Activated CD8-positive, alpha-beta memory T cell treated with anti-CD3 and anti-CD28 coated beads, Interleukin-2, amount 10 ng/mL, durations not matched to agents 7 days and 5 days (primary cell): ENCODE measurements around the gene C9orf50. TPM values are rescaled to one million over a fixed set of nuclear protein-coding genes. Genes with fewer than 3 reads are reported as not detected.

Source experiments
- ATAC-seq: fragments of 150-1000 bp; cut with Tn5 transposase; one replicate; pipeline ENCODE4 v1.10.0; 2021; ENCODE audit warnings: moderate library complexity
- CTCF ChIA-PET: fragments of 350-600 bp; sonication (Branson Sonifier 250); formaldehyde crosslinking; loops from one replicate; lab custom pipeline; 2021; ENCODE audit warnings: antibody characterized with exemption; lab: Charles Lee
- DNase-seq: peaks from one replicate; pipeline ENCODE4 v3.0.0-alpha.2; 2020
- H3K27ac Mint-ChIP-seq: one replicate; pipeline ENCODE4 v1.8.0; 2021; ENCODE audit warnings: mild to moderate bottlenecking, mixed read lengths
- H3K27me3 Mint-ChIP-seq: one replicate; pipeline ENCODE4 v1.8.0; 2021; ENCODE audit warnings: mixed read lengths
- H3K36me3 Mint-ChIP-seq: one replicate; pipeline ENCODE4 v1.8.0; 2021; ENCODE audit warnings: mild to moderate bottlenecking, mixed read lengths
- H3K4me1 Mint-ChIP-seq: one replicate; pipeline ENCODE4 v1.8.0; 2021; ENCODE audit warnings: mixed read lengths
- H3K4me3 Mint-ChIP-seq: one replicate; pipeline ENCODE4 v1.8.0; 2021; ENCODE audit warnings: mild to moderate bottlenecking, moderate library complexity, mixed read lengths
- H3K9me3 Mint-ChIP-seq: one replicate; pipeline ENCODE4 v1.8.0; 2022; ENCODE audit warnings: low read depth, mixed read lengths
- total RNA-seq, 2 experiments: library from RNA; stranded (reverse); gene quantifications; one replicate each; pipeline ENCODE4 v1.2.3, GENCODE V29; 2021

The C9orf50 gene
- total RNA-seq, 2 experiments from 2014 or later: not detected

GRCh38 chr9:129584136-129584535 lies 36.8 kb downstream of the C9orf50 start:
- peaks cover 67% of the 10 kb centered on the region for H3K4me1 Mint-ChIP-seq
- H3K9me3 Mint-ChIP-seq: no peaks in the 10 kb centered on the region
- CTCF ChIA-PET: interaction anchor here (0.9 to 5.3 kb wide), 7 partner anchors 13 to 453 kb away, joined by 3 to 23 read pairs (median 9); no protein-coding TSS in a partner anchor
- peak overlapping the region; percentile 85 for H3K27ac Mint-ChIP-seq
- peak; percentile 86 for DNase-seq
- H3K4me3 Mint-ChIP-seq: no peak overlapping the region
- ATAC-seq: peak; percentile 59
- no peaks in the 10 kb centered on the region for H3K36me3 Mint-ChIP-seq
- H3K27me3 Mint-ChIP-seq: peaks cover 5% of the 10 kb centered on the region

DNA sequence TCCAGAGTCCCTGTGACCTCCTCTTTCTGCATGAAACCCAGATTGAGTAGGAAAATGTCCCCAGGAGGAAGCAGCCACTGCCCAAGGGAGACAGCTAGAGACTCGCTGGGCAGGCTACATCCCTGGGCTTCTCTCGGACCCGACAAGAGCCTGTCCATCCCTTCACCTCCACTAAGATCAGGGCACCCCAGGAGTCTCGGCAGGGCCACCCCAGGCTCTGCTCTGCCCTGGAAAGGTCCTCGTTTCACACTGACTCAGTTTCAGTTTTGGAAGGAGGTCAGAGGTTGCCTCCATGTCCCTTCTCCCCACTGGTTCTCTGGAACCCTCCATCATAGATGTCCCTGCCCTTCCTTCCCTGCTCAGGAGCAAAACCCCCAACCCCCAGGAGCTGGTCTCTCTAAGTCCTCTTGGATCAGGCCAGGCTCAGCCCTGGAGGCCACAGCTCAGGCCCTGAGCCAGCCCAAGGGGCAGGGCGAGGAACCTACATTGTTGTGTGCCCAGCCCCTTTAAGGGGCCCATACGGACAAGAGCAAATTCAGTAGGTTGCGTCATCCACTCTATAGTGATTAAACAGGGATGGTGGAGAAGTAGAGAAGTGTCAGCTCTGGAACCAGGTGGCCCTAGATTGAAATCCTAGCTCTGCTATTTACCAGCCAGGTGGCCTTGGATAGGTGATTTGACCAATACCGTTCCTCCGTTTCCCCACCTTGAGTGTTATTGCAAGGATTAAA lies 37.4 kb downstream of the C9orf50 start:
- no peaks in the 10 kb centered on the region for H3K9me3 Mint-ChIP-seq
- H3K27ac Mint-ChIP-seq: peak overlapping the region; percentile 55
- CTCF ChIA-PET: interaction anchor here (0.7 to 5.3 kb wide), 8 partner anchors 14 to 452 kb away, joined by 3 to 23 read pairs (median 8); no protein-coding TSS in a partner anchor
- H3K36me3 Mint-ChIP-seq: no peaks in the 10 kb centered on the region
- H3K27me3 Mint-ChIP-seq: no peaks in the 10 kb centered on the region
- H3K4me3 Mint-ChIP-seq: no peak overlapping the region
- DNase-seq (no peak), ATAC-seq (no peak)
- H3K4me1 Mint-ChIP-seq: peaks cover 68% of the 10 kb centered on the region

DNA sequence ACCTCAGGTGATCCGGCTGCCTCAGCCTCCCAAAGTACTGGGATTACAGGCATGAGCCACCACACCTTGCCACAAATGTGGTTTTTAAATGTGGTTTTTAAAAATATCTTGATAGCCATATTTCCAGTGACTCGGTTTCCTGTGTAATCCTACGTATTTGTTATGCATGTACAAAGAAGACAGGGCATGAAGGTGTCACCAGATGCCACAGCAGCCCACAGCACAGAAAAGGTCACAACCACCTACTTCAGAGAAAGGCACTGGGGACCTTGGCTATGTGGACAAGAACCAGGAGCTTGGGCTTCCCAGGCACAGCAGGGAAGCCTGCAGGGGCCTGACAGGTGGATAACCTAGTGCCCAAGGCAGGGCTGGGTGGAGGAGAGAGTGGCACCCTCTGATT lies 38.0 kb downstream of the C9orf50 start:
- Mint-ChIP-seq H3K4me3 (no peak overlapping the region), H3K4me1 (peaks cover 71% of the 10 kb centered on the region), H3K27me3 (no peaks in the 10 kb centered on the region), H3K9me3 (no peaks in the 10 kb centered on the region), H3K36me3 (no peaks in the 10 kb centered on the region), H3K27ac (peak overlapping the region; percentile 55)
- peak; percentile 35 for ATAC-seq
- CTCF ChIA-PET: interaction anchor here (0.7 to 3.1 kb wide), 4 partner anchors 26 to 451 kb away, joined by 3 to 11 read pairs (median 10); no protein-coding TSS in a partner anchor
- peak; percentile 64 for DNase-seq

GRCh38 chr9:129581505-129582189 lies 39.3 kb downstream of the C9orf50 start:
- CTCF ChIA-PET: interaction anchor here (0.6 to 3.1 kb wide), 8 partner anchors 10 to 450 kb away, joined by 3 to 17 read pairs (median 3); no protein-coding TSS in a partner anchor
- Mint-ChIP-seq H3K9me3 (no peaks in the 10 kb centered on the region), H3K27ac (peak overlapping the region; percentile 10), H3K4me1 (peaks cover 70% of the 10 kb centered on the region), H3K36me3 (no peaks in the 10 kb centered on the region), H3K4me3 (no peak overlapping the region), H3K27me3 (no peaks in the 10 kb centered on the region)
- no peak for ATAC-seq
- DNase-seq: no peak

DNA sequence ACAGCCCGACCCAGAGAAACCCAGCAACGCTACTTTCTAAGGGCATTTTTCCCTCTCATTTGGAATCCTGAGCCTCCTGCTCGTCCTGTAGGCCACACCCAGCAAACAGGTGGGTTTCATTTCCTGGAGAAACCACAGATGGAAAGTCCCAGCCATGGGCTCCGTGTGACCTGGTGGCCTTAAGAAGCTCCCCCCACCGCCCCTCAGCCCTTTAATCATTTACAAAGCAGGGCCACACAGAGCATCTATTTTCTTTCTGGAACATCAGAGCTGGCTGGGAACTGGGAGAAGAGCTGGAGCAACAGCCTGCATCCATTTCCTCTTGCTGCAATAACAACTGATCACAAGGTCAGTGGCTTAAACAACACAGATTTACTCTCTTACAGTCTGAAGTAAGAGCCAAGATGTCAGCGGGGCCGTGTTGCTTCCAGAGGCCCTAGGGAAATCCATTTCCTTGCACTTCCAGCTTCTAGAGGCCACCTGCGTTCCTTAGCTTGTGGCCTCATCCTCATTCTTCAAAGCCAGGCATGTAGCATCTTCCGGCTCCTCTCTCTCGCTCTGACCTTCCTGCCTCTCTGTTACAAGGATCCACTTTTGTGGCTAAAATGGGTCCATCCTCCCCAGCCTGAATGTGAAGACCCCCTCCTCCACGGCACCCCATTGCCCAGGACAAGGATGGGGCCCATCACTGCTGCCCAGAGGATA lies 40.5 kb downstream of the C9orf50 start:
- Mint-ChIP-seq H3K4me3 (peak overlapping the region; percentile 24), H3K27me3 (no peaks in the 10 kb centered on the region), H3K9me3 (no peaks in the 10 kb centered on the region), H3K4me1 (peaks cover 63% of the 10 kb centered on the region), H3K36me3 (no peaks in the 10 kb centered on the region), H3K27ac (peak overlapping the region; percentile 69)
- peak; percentile 83 for DNase-seq
- CTCF ChIA-PET: interaction anchor here (0.6 to 3.1 kb wide), 7 partner anchors 11 to 448 kb away, joined by 3 to 17 read pairs (median 4); no protein-coding TSS in a partner anchor
- peak; percentile 56 for ATAC-seq

DNA sequence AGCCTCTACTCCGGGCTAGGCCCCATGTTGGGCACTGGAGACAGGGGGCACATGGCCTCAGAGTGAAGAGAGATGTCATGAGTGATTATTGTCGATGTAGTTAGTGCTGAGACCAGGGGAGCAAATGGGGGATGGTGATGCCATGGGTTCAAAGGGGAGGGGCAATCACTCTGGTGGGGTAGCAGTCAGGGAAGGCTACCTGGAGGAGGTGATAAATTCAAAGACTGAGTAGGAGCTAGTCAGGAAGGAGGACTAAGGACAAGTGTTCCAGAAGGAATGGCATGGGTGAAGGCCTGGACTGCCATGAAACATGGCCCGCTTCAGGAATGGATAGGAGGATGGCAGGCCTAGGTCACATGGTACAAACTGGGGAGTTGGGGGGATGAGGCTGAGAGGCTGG lies 41.6 kb downstream of the C9orf50 start:
- Mint-ChIP-seq H3K27ac (peak overlapping the region; percentile 69), H3K36me3 (no peaks in the 10 kb centered on the region), H3K27me3 (no peaks in the 10 kb centered on the region), H3K9me3 (no peaks in the 10 kb centered on the region), H3K4me1 (peaks cover 55% of the 10 kb centered on the region), H3K4me3 (no peak overlapping the region)
- CTCF ChIA-PET: interaction anchor here (1.1 to 3.1 kb wide), 3 partner anchors 10 to 38 kb away, joined by 3 to 17 read pairs (median 7); no protein-coding TSS in a partner anchor
- no peak for DNase-seq
- ATAC-seq: no peak

DNA sequence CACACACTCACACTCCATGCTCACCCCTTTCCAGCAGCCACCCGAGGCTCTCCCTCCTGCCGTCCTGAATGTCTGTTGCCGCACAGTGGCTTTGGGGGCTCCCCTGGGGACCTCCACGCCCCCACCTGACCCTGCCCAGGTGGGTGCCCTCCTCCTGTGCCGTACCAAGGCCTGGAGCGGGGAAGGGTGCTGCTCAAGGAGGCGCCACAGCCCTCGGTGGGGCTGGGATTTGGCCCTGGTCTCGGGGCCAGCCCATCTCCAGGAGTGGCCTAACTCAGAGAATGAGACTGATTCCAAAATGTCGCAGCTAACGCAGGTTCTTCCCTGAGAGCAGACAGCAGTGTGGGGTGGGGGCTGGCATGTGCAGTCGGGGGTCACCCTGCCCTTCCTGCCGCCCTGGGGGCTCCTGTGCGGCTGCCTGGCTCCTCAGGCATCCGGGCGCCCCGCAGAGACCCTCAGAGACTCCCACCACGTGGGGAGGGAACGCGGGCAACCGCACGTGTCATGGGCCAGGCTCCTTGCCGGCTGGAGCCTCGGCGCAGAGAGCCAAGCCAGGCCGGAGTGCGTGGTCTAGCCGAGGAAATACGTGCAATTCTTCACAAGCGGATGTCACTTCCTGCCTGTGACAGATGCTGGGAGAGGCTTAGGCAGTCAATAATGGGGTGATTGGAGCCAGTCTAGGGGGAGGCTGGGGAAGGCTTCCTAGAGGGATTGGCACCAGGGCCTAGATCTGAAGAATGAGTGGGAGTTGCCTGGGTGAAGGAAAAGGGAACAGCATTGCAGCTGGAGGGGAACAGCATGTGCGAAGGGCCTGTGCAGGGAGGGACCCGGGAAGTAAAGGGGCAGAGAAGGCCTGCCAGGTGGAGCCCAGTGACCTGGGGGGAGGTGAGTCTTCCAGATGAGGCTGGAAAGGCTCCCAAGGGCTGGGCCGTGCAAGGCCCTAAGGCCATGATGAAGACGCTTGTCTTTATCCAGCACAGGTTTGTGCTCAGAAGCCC lies 44.1 kb downstream of the C9orf50 start:
- Mint-ChIP-seq H3K36me3 (peaks cover 3% of the 10 kb centered on the region), H3K27ac (no peak overlapping the region), H3K4me1 (peaks cover 33% of the 10 kb centered on the region), H3K27me3 (no peaks in the 10 kb centered on the region), H3K9me3 (peaks cover 6% of the 10 kb centered on the region), H3K4me3 (no peak overlapping the region)
- DNase-seq (no peak), ATAC-seq (no peak)
- CTCF ChIA-PET: interaction anchor here (1.1 kb wide), 1 partner anchor 128 kb away, joined by 3 read pairs; no protein-coding TSS in a partner anchor

DNA sequence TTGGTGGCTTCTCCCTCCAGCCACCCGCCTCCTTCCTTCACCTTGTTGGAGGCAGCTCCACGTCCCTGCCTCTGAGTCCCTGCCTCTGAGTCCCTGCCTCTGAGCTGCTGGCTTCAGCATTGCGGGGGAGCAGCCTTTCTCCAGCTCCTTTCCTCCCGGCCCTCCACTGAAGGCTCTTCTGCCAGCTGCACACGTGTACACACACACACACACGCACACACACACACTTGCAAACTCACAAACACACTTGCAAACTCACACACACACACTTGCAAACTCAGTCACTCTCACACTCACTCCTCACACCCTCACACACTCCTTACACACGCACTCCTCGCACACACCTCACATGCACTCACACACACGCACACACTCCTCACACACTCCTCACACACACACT lies 45.1 kb downstream of the C9orf50 start:
- no peaks in the 10 kb centered on the region for H3K27me3 Mint-ChIP-seq
- no peak for ATAC-seq
- DNase-seq: no peak
- H3K4me1 Mint-ChIP-seq: peaks cover 28% of the 10 kb centered on the region
- H3K27ac Mint-ChIP-seq: no peak overlapping the region
- H3K4me3 Mint-ChIP-seq: no peak overlapping the region
- peaks cover 3% of the 10 kb centered on the region for H3K36me3 Mint-ChIP-seq
- H3K9me3 Mint-ChIP-seq: peaks cover 6% of the 10 kb centered on the region
- CTCF ChIA-PET: no interaction called here

- CTCF ChIA-PET: no interaction called here
- DNase-seq (no peak), ATAC-seq (no peak)
- Mint-ChIP-seq H3K36me3 (peaks cover 3% of the 10 kb centered on the region), H3K4me3 (no peak overlapping the region), H3K9me3 (peaks cover 6% of the 10 kb centered on the region), H3K4me1 (peaks cover 26% of the 10 kb centered on the region), H3K27ac (no peak overlapping the region), H3K27me3 (peaks cover 2% of the 10 kb centered on the region)
Measured at GRCh38 chr9:129574911-129575585, 45.9 kb downstream of the C9orf50 start.

GRCh38 chr9:129573977-129574376 lies 46.9 kb downstream of the C9orf50 start:
- H3K27ac Mint-ChIP-seq: no peak overlapping the region
- peaks cover 11% of the 10 kb centered on the region for H3K27me3 Mint-ChIP-seq
- DNase-seq: no peak
- peaks cover 6% of the 10 kb centered on the region for H3K9me3 Mint-ChIP-seq
- no peak overlapping the region for H3K4me3 Mint-ChIP-seq
- H3K36me3 Mint-ChIP-seq: peaks cover 3% of the 10 kb centered on the region
- CTCF ChIA-PET: no interaction called here
- ATAC-seq: no peak
- peaks cover 25% of the 10 kb centered on the region for H3K4me1 Mint-ChIP-seq

DNA sequence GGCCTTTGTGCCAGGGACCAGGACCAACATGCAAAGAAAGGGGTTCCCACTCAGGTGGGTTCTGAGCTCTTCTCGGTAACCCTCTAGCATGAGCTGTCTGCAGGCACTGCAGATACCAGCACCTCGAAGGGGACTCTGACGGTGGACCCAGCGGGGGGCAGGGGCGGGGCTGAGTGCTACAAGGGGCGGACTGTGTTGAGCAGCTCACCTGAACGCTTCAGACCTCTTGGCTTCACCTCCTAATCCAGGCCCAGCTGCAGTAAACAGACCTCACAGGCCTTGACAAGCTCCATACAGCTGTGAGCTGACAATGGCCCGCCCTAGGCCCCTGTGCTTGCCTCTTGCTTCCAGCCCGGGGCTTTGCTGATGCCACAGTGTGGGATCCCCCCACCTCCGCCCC lies 48.4 kb downstream of the C9orf50 start:
- Mint-ChIP-seq H3K4me3 (no peak overlapping the region), H3K27me3 (peaks cover 20% of the 10 kb centered on the region), H3K27ac (no peak overlapping the region), H3K4me1 (peaks cover 27% of the 10 kb centered on the region), H3K9me3 (peaks cover 6% of the 10 kb centered on the region), H3K36me3 (peaks cover 3% of the 10 kb centered on the region)
- CTCF ChIA-PET: no interaction called here
- DNase-seq (no peak), ATAC-seq (no peak)

- Mint-ChIP-seq H3K27ac (no peak overlapping the region), H3K4me3 (no peak overlapping the region), H3K27me3 (peaks cover 25% of the 10 kb centered on the region), H3K9me3 (peaks cover 6% of the 10 kb centered on the region), H3K36me3 (peaks cover 3% of the 10 kb centered on the region), H3K4me1 (peaks cover 25% of the 10 kb centered on the region)
- ATAC-seq (no peak), DNase-seq (no peak)
- CTCF ChIA-PET: interaction anchor here (1.6 to 4.7 kb wide), 2 partner anchors 9 to 434 kb away, joined by 4 to 17 read pairs; no protein-coding TSS in a partner anchor
Measured at GRCh38 chr9:129572052-129572425, 48.9 kb downstream of the C9orf50 start.
